H1 (cell line): Measurements from ENCODE around the gene ABCA13. TPM values are rescaled to one million over a fixed set of nuclear protein-coding genes. Genes with fewer than 3 reads are reported as not detected.

Experiments
- CHD2 ChIP-seq: IDR thresholded peaks from 2 replicates; pipeline ENCODE4 v1.6.1; 2012; ENCODE audit warnings: low read length, improper control_type of control experiment
- EGR1 ChIP-seq: IDR thresholded peaks from 2 replicates; pipeline ENCODE4 v1.6.1; 2011; ENCODE audit warnings: low read depth, low read length, borderline replicate concordance
- GTF2F1 ChIP-seq: IDR thresholded peaks from 2 replicates; pipeline ENCODE4 v1.6.1; 2012; ENCODE audit warnings: low read depth, low read length, improper control_type of control experiment, borderline replicate concordance
- POLR2A ChIP-seq, 2 experiments: IDR thresholded peaks; 1 replicate in 1 of 2; 2 replicates in 1 of 2; pipeline ENCODE4 v1.6.1; 2011; ENCODE audit warnings: low read depth in 2 of 2, low read length in 2 of 2, mild to moderate bottlenecking in 2 of 2; ENCODE audit errors: control extremely low read depth in 1 of 2
- RBBP5 ChIP-seq: IDR thresholded peaks from 2 replicates; pipeline ENCODE4 v1.7.1; 2012; ENCODE audit warnings: low read depth, mild to moderate bottlenecking, inconsistent platforms, low read length, moderate library complexity, borderline replicate concordance
- SUZ12 ChIP-seq: fragments of 200-600 bp; sonication (generic); IDR thresholded peaks from 2 replicates; pipeline ENCODE4 v1.6.1; 2012; ENCODE audit warnings: mild to moderate bottlenecking, inconsistent platforms, low read length, moderate library complexity, mixed read lengths
- TAF1 ChIP-seq: IDR thresholded peaks from 2 replicates; pipeline ENCODE4 v1.6.1; 2011; ENCODE audit warnings: mild to moderate bottlenecking, low read depth, low read length
- TBP ChIP-seq: IDR thresholded peaks from 2 replicates; pipeline ENCODE4 v1.6.1; 2011; ENCODE audit warnings: low read depth, low read length, improper control_type of control experiment
- TEAD4 ChIP-seq: IDR thresholded peaks from 2 replicates; pipeline ENCODE4 v1.6.1; 2012; ENCODE audit warnings: low read depth, low read length, inconsistent platforms, mixed read lengths
- polyA plus RNA-seq, 7 experiments: library from polyadenylated mRNA; depleted of rRNA in 3 of 7; stranded (reverse) in 5 of 7; unstranded in 2 of 7; fragments of >200 nt in 5 of 7; fragments of 200-250 nt in 2 of 7; gene quantifications; 1 replicate in 5 of 7; 2 replicates in 1 of 7; 4 replicates in 1 of 7; pipeline versions ENCODE4 v1.2.1 to v1.2.3, GENCODE V29; 2011 to 2013; ENCODE audit warnings: missing spikeins in 2 of 7, mixed read lengths in 2 of 7
- total RNA-seq: library from RNA; stranded (reverse); fragmentation: NEBNext Ultra II Directional; extraction: Animal tissue kit (Norgen Biotek cat#: 25700); gene quantifications from 2 replicates; pipeline ENCODE4 v1.2.1, GENCODE V29; 2021
- TF ChIP-seq, protein P1 (sequence below): fragments of 300-600 bp; sonication (generic); IDR thresholded peaks from 2 replicates; pipeline ENCODE4 v1.7.1; 2012; ENCODE audit warnings: low read length, moderate library complexity, mild to moderate bottlenecking, inconsistent platforms; ENCODE audit not compliant: insufficient replicate concordance

The ABCA13 gene
- total and polyA plus RNA-seq, 2 of the 8 experiments (the other 6 are each of a cell fraction or from before 2014, with no cell fraction given) = 0.07 to 0.09 TPM

DNA sequence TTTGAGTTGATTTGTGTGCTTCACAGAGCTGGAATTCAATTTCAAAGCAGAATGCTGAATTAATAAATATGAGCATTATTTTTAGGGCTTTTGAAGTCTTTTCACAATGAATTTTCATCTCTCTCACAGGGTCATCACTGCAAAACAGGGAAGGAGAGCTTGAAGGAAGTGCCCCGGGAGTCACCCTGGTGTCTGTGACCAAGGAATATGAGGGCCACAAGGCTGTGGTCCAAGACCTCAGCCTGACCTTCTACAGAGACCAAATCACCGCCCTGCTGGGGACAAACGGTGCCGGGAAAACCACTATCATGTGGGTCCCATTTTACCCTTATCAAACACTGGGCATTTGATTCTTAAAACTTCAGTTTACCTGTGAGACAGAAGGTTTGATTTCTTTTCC, 217.7 kb downstream of the ABCA13 start (continued):
- TF ChIP-seq, protein P1, sequence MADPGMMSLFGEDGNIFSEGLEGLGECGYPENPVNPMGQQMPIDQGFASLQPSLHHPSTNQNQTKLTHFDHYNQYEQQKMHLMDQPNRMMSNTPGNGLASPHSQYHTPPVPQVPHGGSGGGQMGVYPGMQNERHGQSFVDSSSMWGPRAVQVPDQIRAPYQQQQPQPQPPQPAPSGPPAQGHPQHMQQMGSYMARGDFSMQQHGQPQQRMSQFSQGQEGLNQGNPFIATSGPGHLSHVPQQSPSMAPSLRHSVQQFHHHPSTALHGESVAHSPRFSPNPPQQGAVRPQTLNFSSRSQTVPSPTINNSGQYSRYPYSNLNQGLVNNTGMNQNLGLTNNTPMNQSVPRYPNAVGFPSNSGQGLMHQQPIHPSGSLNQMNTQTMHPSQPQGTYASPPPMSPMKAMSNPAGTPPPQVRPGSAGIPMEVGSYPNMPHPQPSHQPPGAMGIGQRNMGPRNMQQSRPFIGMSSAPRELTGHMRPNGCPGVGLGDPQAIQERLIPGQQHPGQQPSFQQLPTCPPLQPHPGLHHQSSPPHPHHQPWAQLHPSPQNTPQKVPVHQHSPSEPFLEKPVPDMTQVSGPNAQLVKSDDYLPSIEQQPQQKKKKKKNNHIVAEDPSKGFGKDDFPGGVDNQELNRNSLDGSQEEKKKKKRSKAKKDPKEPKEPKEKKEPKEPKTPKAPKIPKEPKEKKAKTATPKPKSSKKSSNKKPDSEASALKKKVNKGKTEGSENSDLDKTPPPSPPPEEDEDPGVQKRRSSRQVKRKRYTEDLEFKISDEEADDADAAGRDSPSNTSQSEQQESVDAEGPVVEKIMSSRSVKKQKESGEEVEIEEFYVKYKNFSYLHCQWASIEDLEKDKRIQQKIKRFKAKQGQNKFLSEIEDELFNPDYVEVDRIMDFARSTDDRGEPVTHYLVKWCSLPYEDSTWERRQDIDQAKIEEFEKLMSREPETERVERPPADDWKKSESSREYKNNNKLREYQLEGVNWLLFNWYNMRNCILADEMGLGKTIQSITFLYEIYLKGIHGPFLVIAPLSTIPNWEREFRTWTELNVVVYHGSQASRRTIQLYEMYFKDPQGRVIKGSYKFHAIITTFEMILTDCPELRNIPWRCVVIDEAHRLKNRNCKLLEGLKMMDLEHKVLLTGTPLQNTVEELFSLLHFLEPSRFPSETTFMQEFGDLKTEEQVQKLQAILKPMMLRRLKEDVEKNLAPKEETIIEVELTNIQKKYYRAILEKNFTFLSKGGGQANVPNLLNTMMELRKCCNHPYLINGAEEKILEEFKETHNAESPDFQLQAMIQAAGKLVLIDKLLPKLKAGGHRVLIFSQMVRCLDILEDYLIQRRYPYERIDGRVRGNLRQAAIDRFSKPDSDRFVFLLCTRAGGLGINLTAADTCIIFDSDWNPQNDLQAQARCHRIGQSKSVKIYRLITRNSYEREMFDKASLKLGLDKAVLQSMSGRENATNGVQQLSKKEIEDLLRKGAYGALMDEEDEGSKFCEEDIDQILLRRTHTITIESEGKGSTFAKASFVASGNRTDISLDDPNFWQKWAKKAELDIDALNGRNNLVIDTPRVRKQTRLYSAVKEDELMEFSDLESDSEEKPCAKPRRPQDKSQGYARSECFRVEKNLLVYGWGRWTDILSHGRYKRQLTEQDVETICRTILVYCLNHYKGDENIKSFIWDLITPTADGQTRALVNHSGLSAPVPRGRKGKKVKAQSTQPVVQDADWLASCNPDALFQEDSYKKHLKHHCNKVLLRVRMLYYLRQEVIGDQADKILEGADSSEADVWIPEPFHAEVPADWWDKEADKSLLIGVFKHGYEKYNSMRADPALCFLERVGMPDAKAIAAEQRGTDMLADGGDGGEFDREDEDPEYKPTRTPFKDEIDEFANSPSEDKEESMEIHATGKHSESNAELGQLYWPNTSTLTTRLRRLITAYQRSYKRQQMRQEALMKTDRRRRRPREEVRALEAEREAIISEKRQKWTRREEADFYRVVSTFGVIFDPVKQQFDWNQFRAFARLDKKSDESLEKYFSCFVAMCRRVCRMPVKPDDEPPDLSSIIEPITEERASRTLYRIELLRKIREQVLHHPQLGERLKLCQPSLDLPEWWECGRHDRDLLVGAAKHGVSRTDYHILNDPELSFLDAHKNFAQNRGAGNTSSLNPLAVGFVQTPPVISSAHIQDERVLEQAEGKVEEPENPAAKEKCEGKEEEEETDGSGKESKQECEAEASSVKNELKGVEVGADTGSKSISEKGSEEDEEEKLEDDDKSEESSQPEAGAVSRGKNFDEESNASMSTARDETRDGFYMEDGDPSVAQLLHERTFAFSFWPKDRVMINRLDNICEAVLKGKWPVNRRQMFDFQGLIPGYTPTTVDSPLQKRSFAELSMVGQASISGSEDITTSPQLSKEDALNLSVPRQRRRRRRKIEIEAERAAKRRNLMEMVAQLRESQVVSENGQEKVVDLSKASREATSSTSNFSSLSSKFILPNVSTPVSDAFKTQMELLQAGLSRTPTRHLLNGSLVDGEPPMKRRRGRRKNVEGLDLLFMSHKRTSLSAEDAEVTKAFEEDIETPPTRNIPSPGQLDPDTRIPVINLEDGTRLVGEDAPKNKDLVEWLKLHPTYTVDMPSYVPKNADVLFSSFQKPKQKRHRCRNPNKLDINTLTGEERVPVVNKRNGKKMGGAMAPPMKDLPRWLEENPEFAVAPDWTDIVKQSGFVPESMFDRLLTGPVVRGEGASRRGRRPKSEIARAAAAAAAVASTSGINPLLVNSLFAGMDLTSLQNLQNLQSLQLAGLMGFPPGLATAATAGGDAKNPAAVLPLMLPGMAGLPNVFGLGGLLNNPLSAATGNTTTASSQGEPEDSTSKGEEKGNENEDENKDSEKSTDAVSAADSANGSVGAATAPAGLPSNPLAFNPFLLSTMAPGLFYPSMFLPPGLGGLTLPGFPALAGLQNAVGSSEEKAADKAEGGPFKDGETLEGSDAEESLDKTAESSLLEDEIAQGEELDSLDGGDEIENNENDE = no peak
- TF ChIP-seq TBP (no peak), POLR2A (IDR thresholded peaks at IDR 0.05; ENCODE audit: control extremely low read depth in 1 of 2, low read depth in 2 of 2, low read length in 2 of 2) (no peak), GTF2F1 (no peak), RBBP5 (no peak), TEAD4 (no peak), TAF1 (no peak), EGR1 (no peak), SUZ12 (no peak), CHD2 (no peak)
